GM19035 (cell line): ENCODE results near the gene PDE3A.

Source experiments
- ATAC-seq: cut with Tn5 transposase; IDR thresholded peaks from one replicate; pipeline ENCODE4 v1.9.1; 2021; ENCODE audit not compliant: unreplicated experiment

The PDE3A gene

GRCh38 chr12:20657496-20657895, 289.2 kb downstream of the PDE3A start:
- no peak for ATAC-seq

DNA sequence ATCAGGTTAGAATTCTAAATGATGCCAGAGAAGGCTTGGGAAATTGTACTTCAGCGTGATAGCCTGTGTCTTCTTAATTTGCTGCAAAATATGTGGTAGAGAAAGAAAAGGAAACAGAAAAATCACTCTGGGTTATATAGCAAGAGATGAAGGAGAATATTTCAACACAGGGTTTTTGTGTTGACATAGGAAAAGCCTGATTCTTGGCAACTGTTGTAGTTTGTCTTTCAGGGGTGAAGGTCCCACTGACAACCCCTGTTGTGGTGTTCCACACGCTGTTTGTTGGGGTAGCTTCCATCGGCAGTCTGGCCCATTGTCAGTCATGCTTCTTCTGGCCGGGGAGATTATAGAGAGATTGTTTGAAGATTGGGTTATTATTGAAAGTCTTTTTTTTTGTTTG, 313.0 kb downstream of the PDE3A start:
- no peak for ATAC-seq

GRCh38 chr12:20695232-20695631, 326.9 kb downstream of the PDE3A start, which contains the start of gene SLCO1C1:
TSS of gene SLCO1C1 (plus strand) at chr12:20695332. CDS start at chr12:20699577, 4,245 bp downstream.
- ATAC-seq = no peak

GRCh38 chr12:20696181-20696905, 328.0 kb downstream of the PDE3A start:
- ATAC-seq = no peak

DNA sequence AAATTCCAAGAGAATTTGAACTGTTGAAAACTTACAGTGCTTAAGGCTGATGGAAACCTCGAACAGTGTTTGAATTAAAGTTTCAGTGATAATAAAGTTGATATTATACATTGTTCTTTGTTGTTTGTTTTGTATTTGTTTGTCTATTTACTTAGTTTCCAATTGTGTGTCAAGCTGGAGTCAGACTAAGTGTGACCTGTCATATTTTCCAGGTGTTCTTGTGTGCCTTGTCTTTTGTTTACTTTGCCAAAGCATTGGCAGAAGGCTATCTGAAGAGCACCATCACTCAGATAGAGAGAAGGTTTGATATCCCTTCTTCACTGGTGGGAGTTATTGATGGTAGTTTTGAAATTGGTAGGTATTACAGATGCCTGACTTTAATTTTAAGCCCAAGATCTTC, 332.8 kb downstream of the PDE3A start:
- no peak for ATAC-seq

GRCh38 chr12:20704860-20705259, 336.5 kb downstream of the PDE3A start:
- no peak for ATAC-seq

GRCh38 chr12:20711846-20712245, 343.5 kb downstream of the PDE3A start:
- no peak for ATAC-seq

DNA sequence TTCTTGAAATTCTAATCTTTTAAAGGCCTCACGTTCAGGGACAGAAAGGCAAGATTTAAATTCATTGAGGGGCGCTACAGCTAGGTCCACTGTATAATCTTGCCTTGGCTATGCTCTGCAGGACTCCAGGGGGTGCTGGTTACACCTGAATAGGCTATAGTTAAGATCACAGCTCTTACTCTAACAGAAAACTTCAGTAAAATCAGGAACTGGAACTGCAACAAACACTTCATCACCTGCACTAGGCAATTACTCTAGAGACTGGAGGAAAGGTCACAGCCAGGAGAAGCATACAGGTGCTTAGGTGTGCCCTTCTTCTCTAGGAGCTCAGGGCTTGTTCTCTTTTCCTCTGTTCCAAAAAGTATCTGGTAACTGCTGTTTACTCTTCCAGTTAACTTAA, 347.7 kb downstream of the PDE3A start:
- ATAC-seq = no peak

- ATAC-seq = no peak
Measured at GRCh38 chr12:20716985-20717384, 348.6 kb downstream of the PDE3A start.

DNA sequence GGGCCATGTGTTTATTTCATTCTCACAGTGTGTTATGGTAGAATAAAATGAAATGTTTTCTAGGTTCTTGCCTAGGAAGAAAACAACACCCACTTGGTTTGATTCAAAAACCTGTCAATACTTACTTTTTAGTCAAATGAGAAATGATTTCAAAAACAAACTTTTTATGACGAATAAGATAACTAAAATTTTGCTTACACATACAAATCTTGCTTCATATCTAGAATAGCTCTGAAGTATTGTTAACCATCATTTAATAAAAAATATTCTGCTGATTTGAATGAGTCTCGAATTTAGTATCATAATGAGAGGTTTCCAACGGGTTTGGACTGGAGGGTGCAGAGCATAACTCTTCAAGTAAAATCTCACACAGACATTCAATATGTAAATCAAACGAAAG, 350.0 kb downstream of the PDE3A start:
- ATAC-seq = no peak

- ATAC-seq = no peak
Measured at GRCh38 chr12:20722142-20722541, 353.8 kb downstream of the PDE3A start.

- ATAC-seq = no peak
Measured at GRCh38 chr12:20731274-20731673, 362.9 kb downstream of the PDE3A start.
